Fibroblast of lung (primary cell): ENCODE results near the gene RCAN3. TPM values are rescaled to one million over a fixed set of nuclear protein-coding genes. Genes with fewer than 3 reads are reported as not detected.

Source experiments
- DNase-seq, 2 donors: peaks; one replicate each; pipeline versions ENCODE4 v3.0.0 to v3.0.0-alpha.2; 2010; ENCODE audit warnings: low read depth in 2 of 2
- H2AFZ ChIP-seq: 2 replicates; pipeline ENCODE4 v1.5.1; 2012; ENCODE audit warnings: low read length, control low read depth, inconsistent platforms
- H3K27ac ChIP-seq: 2 replicates; pipeline ENCODE4 v1.5.1; 2011; ENCODE audit warnings: low read length, control low read depth; ENCODE audit not compliant: insufficient read depth
- H3K27me3 ChIP-seq: 2 replicates; pipeline ENCODE4 v1.5.1; 2011; ENCODE audit warnings: mild to moderate bottlenecking, low read length; ENCODE audit not compliant: control insufficient read depth, insufficient read depth
- H3K36me3 ChIP-seq: 2 replicates; pipeline ENCODE4 v1.5.1; 2011; ENCODE audit warnings: low read length; ENCODE audit not compliant: control insufficient read depth, insufficient read depth
- H3K4me1 ChIP-seq: 2 replicates; pipeline ENCODE4 v1.5.1; 2011; ENCODE audit warnings: low read length; ENCODE audit not compliant: control insufficient read depth, insufficient read depth; ENCODE audit errors: extremely low read depth
- H3K4me2 ChIP-seq: 2 replicates; pipeline ENCODE4 v1.5.1; 2011; ENCODE audit warnings: low read length, control low read depth; ENCODE audit not compliant: insufficient read depth; ENCODE audit errors: extremely low read depth
- H3K4me3 ChIP-seq, 4 experiments: fragments of 200-600 bp in 1 of 4; sonication (generic) in 1 of 4; replicated peaks in 1 of 4; 2 replicates each; pipeline ENCODE4 v1.5.1; 2011 to 2016; ENCODE audit warnings: low read length in 4 of 4, low read depth in 3 of 4, mild to moderate bottlenecking in 3 of 4, control low read depth in 2 of 4, inconsistent platforms in 1 of 4, mixed read lengths in 1 of 4; ENCODE audit not compliant: insufficient read depth in 1 of 4; ENCODE audit errors: control extremely low read depth in 1 of 4
- H3K79me2 ChIP-seq: 2 replicates; pipeline ENCODE4 v1.5.1; 2012; ENCODE audit warnings: mild to moderate bottlenecking, low read length, inconsistent platforms; ENCODE audit not compliant: control insufficient read depth, insufficient read depth
- H3K9ac ChIP-seq: 2 replicates; pipeline ENCODE4 v1.5.1; 2011; ENCODE audit warnings: mild to moderate bottlenecking, low read length, control low read depth; ENCODE audit not compliant: insufficient read depth
- H3K9me3 ChIP-seq: 2 replicates; pipeline ENCODE4 v1.5.1; 2012; ENCODE audit warnings: low read depth, low read length; ENCODE audit not compliant: control insufficient read depth, insufficient read depth
- H4K20me1 ChIP-seq: 2 replicates; pipeline ENCODE4 v1.5.1; 2011; ENCODE audit warnings: low read length; ENCODE audit not compliant: control insufficient read depth, insufficient read depth; ENCODE audit errors: extremely low read depth
- EZH2 ChIP-seq: IDR thresholded peaks from 2 replicates; pipeline ENCODE4 v1.5.1; 2012; ENCODE audit warnings: low read length, control low read depth, mild to moderate bottlenecking; ENCODE audit errors: missing control alignments
- polyA plus RNA-seq, 2 donors: library from polyadenylated mRNA; depleted of rRNA in 1 of 2; stranded (reverse) in 1 of 2; unstranded in 1 of 2; fragments of >200 nt; gene quantifications; 2 replicates each; pipeline ENCODE4 v1.2.1, GENCODE V29; 2011 to 2012; ENCODE audit warnings: missing spikeins in 1 of 2
- total RNA-seq: library from RNA; depleted of rRNA; stranded (reverse); fragments of >200 nt; gene quantifications from 2 replicates; pipeline ENCODE4 v1.2.1, GENCODE V29; 2014
- TF ChIP-seq, protein P1 (sequence below), 2 donors: IDR thresholded peaks in 1 of 2; conservative IDR thresholded peaks in 1 of 2; 1 replicate in 1 of 2; 2 replicates in 1 of 2; pipeline ENCODE4 v1.5.1; 2011 to 2012; ENCODE audit warnings: low read length in 2 of 2, control low read depth in 1 of 2, inconsistent platforms in 1 of 2, low read depth in 1 of 2, mild to moderate bottlenecking in 1 of 2

The RCAN3 gene
- total and polyA plus RNA-seq, 2 donors (not counting 1 experiment from before 2014, with no cell fraction given): 5.0 to 17.3 TPM

DNA sequence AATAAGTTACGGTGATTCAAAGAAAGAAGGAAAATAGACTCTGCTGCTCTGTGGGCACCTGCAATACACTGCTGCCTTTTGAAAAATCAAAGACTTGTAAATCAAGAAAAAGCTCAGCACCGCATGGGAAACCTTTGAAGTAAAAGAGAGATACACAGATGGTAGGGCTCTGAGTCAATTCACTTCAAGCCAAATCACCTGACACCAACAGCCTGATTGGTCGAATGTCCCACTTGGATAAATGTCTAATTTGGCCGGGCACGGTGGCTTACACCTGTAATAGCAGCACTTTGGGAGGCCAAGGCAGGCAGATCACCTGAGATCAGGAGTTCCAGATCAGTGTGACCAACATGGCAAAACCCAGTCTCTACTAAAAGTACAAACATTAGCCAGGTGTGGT lies 19.2 kb upstream of the RCAN3 start:
- H3K4me2 ChIP-seq: no peak overlapping the region
- no peaks in the 10 kb centered on the region for H3K36me3 ChIP-seq
- H3K9ac ChIP-seq: no peak overlapping the region
- no peaks in the 10 kb centered on the region for H4K20me1 ChIP-seq
- TF ChIP-seq, protein P1, sequence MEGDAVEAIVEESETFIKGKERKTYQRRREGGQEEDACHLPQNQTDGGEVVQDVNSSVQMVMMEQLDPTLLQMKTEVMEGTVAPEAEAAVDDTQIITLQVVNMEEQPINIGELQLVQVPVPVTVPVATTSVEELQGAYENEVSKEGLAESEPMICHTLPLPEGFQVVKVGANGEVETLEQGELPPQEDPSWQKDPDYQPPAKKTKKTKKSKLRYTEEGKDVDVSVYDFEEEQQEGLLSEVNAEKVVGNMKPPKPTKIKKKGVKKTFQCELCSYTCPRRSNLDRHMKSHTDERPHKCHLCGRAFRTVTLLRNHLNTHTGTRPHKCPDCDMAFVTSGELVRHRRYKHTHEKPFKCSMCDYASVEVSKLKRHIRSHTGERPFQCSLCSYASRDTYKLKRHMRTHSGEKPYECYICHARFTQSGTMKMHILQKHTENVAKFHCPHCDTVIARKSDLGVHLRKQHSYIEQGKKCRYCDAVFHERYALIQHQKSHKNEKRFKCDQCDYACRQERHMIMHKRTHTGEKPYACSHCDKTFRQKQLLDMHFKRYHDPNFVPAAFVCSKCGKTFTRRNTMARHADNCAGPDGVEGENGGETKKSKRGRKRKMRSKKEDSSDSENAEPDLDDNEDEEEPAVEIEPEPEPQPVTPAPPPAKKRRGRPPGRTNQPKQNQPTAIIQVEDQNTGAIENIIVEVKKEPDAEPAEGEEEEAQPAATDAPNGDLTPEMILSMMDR (conservative IDR thresholded peaks at IDR 0.05 in 1 of 2, IDR thresholded peaks at IDR 0.05 in 1 of 2; ENCODE audit: low read depth in 1 of 2, low read length in 2 of 2): no peak
- no peak for TF ChIP-seq EZH2
- no peaks in the 10 kb centered on the region for H3K27me3 ChIP-seq
- no peaks in the 10 kb centered on the region for H3K9me3 ChIP-seq
- H3K27ac ChIP-seq: no peak overlapping the region
- H3K79me2 ChIP-seq: no peaks in the 10 kb centered on the region
- H3K4me3 ChIP-seq: no peak overlapping the region
- no peaks in the 10 kb centered on the region for H3K4me1 ChIP-seq
- no peak for DNase-seq
- no peak overlapping the region for H2AFZ ChIP-seq

- Histone ChIP-seq H3K9ac (no peak overlapping the region), H3K27ac (no peak overlapping the region), H4K20me1 (no peaks in the 10 kb centered on the region), H3K27me3 (no peaks in the 10 kb centered on the region), H3K9me3 (no peaks in the 10 kb centered on the region), H3K79me2 (no peaks in the 10 kb centered on the region), H2AFZ (no peak overlapping the region), H3K4me3 (no peak overlapping the region), H3K4me2 (no peak overlapping the region), H3K36me3 (no peaks in the 10 kb centered on the region), H3K4me1 (no peaks in the 10 kb centered on the region)
- TF ChIP-seq, protein P1 (conservative IDR thresholded peaks at IDR 0.05 in 1 of 2, IDR thresholded peaks at IDR 0.05 in 1 of 2; ENCODE audit: low read depth in 1 of 2, low read length in 2 of 2): no peak
- TF ChIP-seq EZH2: no peak
- DNase-seq: no peak
These were observed 18.4 kb upstream of the RCAN3 start for GRCh38 chr1:24484199-24484598.

DNA sequence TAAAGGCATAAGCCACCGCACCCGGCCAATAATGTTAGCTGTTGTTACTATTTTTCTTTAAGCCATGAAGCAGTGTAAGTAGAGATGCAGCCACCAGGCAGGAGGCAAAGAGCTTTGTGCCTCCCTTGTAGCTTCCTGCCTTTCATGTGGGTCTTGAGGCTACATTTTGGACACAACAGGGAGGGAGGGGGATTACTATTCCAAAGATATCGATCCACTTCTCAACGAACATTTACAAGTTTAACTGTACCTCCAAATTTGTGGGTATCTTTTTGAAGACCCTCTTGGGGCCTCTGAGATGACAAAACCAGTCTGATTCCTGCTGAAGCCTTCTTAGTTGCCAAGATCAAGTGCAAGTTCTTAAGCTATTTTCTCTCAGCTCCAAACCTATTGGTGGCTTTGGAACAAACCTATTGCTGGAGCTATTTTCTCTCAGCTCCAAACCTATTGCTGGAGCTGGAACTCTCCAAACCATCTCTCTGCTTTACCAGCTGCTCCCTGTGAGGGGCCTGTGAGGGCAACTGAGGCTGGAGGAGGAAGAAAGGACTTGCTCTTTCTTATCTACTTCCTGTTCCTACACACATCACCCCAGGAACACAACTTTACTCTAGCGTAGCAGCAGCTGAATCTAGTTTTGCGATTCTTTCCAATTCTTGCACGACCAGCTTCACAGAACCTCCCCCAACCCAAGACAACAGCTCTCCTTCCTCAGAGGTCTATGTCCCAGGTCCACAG lies 16.1 kb upstream of the RCAN3 start:
- H3K79me2 ChIP-seq: no peaks in the 10 kb centered on the region

More for the DNA sequence above, 16.1 kb upstream of the RCAN3 start:
- Histone ChIP-seq H3K27me3 (no peaks in the 10 kb centered on the region), H3K4me2 (no peak overlapping the region), H3K36me3 (no peaks in the 10 kb centered on the region), H3K4me1 (no peaks in the 10 kb centered on the region), H2AFZ (no peak overlapping the region), H4K20me1 (no peaks in the 10 kb centered on the region), H3K4me3 (no peak overlapping the region), H3K27ac (no peak overlapping the region), H3K9ac (no peak overlapping the region), H3K9me3 (no peaks in the 10 kb centered on the region)
- TF ChIP-seq, protein P1 (conservative IDR thresholded peaks at IDR 0.05 in 1 of 2, IDR thresholded peaks at IDR 0.05 in 1 of 2; ENCODE audit: low read depth in 1 of 2, low read length in 2 of 2): no peak
- no peak for TF ChIP-seq EZH2
- DNase-seq: no peak
